Inflammatory macrophage treated with lipopolysaccharide for 4 hours (primary cell): ENCODE results near the gene PKP4.

Experiments used
- DNase-seq: peaks from one replicate; pipeline ENCODE4 v3.0.0-alpha.2; 2020

Gene PKP4

GRCh38 chr2:158603986-158604385 lies 147.2 kb downstream of the PKP4 start:
- no peak for DNase-seq

GRCh38 chr2:158610059-158610458 lies 153.3 kb downstream of the PKP4 start:
- DNase-seq: no peak

GRCh38 chr2:158616480-158617000 lies 159.8 kb downstream of the PKP4 start:
- no peak for DNase-seq

- peak; percentile 20 for DNase-seq
Observed at GRCh38 chr2:158618891-158619490, 162.2 kb downstream of the PKP4 start.

GRCh38 chr2:158619496-158619895 lies 162.7 kb downstream of the PKP4 start:
- peak; percentile 4 for DNase-seq

GRCh38 chr2:158620656-158621055 lies 163.9 kb downstream of the PKP4 start:
- DNase-seq: no peak

- no peak for DNase-seq
Observed at GRCh38 chr2:158624071-158624667, 167.4 kb downstream of the PKP4 start.

GRCh38 chr2:158624961-158625360 lies 168.2 kb downstream of the PKP4 start:
- DNase-seq: no peak

- no peak for DNase-seq
Observed at GRCh38 chr2:158629116-158629515, 172.4 kb downstream of the PKP4 start.

GRCh38 chr2:158633261-158633660 lies 176.5 kb downstream of the PKP4 start:
- no peak for DNase-seq

- DNase-seq: no peak
Observed at GRCh38 chr2:158634627-158635026, 177.9 kb downstream of the PKP4 start.

- DNase-seq: no peak
Observed at GRCh38 chr2:158635961-158636601, 179.3 kb downstream of the PKP4 start.

GRCh38 chr2:158637357-158637756 lies 180.6 kb downstream of the PKP4 start:
- DNase-seq: no peak

GRCh38 chr2:158644139-158644538 lies 187.4 kb downstream of the PKP4 start:
- DNase-seq: no peak

GRCh38 chr2:158645299-158645698 lies 188.5 kb downstream of the PKP4 start:
- DNase-seq: no peak

GRCh38 chr2:158647436-158648231 lies 190.9 kb downstream of the PKP4 start:
- no peak for DNase-seq

- no peak for DNase-seq
Observed at GRCh38 chr2:158649846-158650245, 193.1 kb downstream of the PKP4 start.

GRCh38 chr2:158650646-158651357 lies 194.1 kb downstream of the PKP4 start:
- peak; percentile 1 for DNase-seq

- DNase-seq: no peak
Observed at GRCh38 chr2:158651358-158652057, 194.8 kb downstream of the PKP4 start.

- no peak for DNase-seq
Observed at GRCh38 chr2:158655628-158656027, 198.9 kb downstream of the PKP4 start.

- no peak for DNase-seq
Observed at GRCh38 chr2:158656492-158657229, 199.9 kb downstream of the PKP4 start.
